NCI-H1092 treated with DMSO at 0.1 percent for 48 hours (cell line): ENCODE results near the gene RORC.
"Not testable (repeated sequence)": the region's sequence is repeated elsewhere in the genome, so short reads cannot be mapped to it uniquely, and the experiment has no call there.

Experiments
- DNase-seq: peaks from one replicate; lab custom pipeline; 2025; lab: John Stamatoyannopoulos, UW

RORC gene

DNA sequence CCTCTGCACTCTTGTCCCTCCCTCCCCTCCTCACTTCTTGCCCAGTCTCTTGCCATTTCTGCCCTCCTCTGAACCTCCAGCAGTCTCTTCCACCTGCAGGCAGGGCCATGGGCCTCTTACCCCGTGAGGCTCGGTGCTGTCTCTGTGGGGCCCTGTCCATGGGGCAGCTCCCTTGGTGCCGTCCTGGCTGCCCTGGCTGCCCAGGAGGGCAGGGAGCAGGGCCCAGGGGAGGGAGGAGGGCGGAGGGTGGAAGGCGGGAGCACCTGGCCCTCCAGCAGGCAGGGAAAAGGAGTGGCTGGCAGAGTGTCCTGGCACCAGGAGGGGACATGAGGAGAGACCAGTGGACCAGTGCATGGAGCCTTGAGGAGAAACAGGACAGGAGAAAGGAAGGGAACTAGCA lies at the start of gene RORC:
TSS of gene RORC (minus strand) at position 198 of the 400 bp plus-strand sequence. CDS start at position 160, 38 bp downstream.
- peak; percentile 41 for DNase-seq

DNA sequence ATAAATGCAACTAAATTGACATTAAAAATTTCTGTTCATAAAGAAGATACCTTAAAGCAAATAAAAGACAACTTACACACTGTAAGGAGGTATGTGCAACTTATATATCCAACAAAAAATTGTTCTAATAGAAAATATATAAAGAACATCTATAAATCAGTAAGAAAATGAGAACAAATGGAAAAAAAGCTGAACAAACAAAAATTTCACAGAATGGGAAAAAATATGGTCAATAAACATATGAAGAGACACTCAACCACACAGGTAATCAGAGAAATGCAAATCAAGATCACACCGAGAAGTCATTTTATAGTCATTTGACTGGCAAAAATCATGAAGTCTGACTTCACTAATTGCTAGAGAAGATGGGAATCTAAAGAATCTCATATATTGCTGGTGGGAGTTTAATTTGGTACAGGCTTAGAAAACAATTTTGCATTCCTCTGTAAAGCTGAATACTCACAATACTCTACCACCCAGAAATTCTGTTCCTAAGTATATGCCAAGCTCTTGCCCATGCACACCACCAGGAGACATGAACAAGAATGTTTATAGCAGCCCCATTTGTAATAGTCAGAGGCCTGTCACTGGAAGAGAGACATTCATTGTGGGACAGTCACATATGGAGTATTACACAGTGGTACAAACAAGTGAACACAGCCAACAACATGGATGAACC lies 44.0 kb upstream of the RORC start:
- DNase-seq = no peak

DNA sequence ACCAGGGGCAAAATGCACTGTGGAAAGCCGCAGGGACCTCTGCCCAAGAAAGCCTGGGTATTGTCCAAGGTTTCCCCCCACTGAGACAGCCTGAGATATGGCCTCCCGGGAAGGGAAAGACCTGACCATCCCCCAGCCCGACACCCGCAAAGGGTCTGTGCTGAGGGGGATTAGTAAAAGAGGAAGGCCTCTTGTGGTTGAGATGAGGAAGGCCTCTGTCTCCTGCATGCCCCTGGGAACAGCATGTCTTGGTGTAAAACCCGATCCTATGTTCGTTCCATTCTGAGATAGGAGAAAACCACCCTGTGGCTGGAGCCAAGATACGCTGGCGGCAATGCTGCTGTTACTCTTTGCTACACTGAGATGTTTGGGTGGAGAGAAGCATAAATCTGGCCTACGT lies 41.2 kb upstream of the RORC start:
- not testable (repeated sequence) for DNase-seq

DNA sequence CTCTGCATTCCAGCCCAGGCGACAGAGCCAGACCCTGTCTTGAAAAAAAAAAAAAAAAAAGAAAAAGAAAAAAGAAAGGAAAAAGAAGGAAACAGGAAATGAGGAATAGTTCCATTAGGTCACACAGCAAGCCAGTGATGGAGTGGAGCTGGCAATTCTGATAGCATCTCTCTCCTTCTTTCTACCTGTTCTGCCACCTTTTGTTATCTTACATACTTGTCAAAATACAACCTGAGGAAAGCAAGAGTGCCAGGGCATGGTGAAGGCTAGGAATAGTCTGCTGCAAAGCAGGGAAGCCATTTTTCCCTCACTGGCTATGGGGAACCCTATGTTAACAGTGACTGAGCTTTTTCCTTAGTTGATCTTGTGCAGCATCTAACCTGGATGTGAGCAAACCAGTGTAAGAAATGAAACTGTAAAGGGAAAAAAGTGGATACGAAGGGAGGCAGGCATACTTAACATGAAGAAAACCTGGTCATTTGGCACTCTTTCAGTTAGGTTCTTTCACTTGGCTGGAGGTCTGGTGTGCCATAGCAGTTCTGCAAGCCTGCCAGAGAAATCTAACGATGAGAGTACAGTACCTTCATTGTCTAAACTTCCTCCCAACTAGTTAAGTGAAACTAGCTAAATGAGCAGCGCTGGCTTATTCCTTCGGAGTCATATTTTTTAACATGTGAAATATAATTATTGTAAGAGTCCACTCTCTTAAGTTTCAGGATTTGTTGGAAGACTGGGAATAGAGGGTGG lies 39.9 kb upstream of the RORC start:
- no peak for DNase-seq

DNA sequence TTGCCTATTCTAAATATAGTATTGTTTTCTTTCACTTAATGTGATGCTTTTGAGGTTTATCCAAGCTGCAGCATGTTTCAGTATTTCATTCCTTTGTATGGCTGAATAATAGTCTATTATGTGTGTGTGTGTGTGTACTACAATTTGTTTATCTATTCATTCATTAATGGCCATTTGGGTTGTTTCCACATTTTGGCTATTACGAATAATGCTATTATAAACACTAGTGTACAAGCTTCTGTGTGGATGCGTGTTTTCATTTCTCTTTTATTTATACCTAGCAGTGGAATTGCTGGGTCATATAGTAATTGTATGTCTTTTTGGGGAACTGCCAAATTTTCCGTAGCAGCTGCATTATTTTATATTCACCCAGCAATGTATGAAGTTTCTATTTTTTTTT lies 36.9 kb upstream of the RORC start:
- no peak for DNase-seq

DNA sequence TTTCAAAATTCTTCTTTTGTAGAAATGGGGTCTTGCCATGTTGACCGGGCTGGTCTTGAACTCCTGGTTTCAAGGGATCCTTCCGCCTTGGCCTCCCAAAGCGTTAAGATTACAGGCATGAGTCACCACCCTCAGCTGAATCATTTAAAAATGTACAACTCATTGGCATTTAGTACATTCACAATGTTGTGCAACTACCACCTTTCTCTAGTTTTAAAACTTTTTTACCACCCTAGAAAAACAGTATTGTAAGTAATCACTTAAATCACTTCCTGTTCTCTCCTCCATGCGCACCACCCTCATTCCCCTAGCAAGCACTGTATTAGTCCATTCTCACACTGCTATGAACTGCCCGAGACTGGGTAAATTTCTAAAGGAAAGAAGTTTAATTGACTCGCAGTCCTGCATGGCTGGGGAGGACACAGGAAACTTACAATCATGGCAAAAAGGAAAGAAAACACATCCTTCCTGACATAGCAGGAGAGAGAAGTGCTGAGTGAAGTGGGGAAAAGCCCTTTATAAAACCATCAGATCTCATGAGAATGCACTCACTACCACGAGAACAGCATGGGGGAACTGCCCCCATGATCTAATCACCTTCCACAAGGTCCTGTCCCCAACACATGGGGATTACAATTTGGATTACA lies 36.3 kb upstream of the RORC start:
- no peak for DNase-seq

DNA sequence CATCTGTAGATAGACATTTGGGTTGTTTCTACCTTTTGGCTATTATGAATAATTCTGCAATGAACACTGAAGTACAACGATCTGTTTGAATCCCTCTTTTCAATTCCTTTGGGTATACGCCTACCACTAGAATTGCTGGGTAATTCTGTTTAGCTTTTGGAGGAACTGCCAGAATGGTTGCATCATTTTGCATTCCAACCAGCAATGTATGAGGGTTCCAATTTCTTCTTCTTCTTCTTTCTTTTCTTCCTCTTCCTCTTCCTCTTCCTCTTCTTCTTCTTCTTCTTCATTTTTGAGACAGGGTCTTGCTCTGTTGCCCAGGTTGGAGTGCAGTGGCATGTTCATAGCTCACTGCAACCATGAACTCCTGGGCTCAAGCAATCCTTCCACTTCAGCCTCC lies 35.7 kb upstream of the RORC start:
- DNase-seq = no peak

DNA sequence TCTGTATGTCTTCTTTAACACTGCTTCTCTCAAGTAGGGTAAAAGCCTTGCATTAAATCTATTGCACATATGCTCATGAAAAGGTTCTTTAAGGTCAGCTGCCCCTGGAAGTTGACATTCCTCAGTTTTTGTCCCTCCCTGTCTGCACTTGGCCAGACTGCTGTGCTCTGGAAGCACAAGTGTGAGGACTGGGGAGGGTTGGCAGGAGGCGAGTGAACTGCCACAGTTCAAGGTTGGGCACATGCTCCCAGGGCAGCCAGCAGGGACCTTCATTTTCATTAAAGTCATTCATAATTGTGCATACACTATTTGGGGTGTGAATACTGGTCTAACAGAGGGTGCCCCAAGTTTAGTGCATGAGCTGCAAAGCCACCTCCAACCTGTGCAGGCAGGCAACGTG lies 32.8 kb upstream of the RORC start:
- DNase-seq = no peak

DNA sequence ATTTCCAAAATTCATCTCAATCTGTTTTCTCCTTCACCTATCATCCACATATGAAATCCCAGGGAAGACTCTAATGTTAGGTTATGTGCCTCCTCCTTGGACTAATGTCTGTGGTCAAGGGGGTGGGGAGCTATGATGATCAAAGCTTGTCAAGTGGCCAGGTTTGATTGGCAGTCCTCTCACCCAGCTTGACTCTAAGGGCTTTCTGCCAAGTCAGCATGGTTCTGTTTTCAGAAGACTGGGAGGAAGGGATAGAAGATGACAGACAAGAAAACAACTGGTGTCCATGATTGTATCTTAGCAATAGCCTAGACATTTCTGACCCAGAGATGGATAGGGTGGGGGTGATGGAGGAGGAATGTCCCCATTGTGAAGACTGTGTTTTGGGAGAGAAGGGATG lies 31.0 kb upstream of the RORC start:
- DNase-seq = no peak

DNA sequence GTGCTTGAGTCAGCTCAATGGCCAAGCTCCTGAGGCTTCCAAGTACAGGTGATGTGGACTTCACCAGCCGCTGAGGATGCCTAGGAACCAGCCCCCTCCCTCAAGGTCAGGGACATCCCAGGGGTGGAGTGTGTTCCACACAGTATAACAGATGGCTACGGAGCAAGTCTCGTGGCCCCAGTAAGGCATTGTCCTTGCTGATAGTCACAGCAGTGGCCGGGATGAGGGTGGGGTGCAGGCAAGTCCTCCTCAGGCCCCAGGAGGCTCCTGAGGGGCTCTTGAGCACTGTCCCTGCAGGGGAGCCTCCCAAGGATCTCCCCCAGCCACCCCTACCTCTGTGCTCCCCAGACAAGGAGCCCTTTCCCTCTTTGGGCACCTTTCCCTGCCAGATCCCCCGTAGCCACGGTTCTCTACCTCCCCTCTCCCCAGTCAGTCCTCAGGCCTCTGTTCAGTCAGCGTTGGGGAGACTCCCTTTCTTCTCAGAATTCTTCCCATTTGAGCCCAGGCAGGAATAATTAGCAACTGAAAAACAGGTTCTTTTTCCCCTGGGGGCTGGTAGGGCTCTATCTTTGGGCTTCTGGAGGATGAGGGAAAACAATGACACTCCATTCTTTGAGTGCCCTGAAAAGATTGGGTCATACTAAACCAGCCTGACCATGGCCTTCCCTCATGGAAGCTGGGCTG lies 29.0 kb upstream of the RORC start:
- DNase-seq = no peak

DNA sequence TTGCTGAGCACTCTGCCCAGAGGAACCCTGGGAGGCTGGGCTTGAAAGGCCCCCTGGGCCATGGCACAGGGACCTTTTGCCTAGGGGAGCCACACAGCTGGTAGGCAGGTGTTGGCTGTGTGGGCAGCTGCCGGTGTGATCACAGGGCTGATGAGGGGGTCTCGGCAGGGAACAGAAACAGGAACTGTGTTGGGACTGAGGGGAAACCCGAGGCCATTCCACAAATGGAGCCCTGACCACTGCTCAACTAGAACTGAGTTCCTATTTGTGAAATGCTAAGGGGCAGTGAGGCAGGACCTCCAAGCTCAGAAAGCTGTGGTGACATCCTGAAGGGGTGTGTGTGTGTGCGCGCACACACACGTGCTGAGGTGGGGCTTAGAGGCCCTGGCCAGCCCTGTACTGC lies 28.3 kb upstream of the RORC start:
- DNase-seq = no peak

DNA sequence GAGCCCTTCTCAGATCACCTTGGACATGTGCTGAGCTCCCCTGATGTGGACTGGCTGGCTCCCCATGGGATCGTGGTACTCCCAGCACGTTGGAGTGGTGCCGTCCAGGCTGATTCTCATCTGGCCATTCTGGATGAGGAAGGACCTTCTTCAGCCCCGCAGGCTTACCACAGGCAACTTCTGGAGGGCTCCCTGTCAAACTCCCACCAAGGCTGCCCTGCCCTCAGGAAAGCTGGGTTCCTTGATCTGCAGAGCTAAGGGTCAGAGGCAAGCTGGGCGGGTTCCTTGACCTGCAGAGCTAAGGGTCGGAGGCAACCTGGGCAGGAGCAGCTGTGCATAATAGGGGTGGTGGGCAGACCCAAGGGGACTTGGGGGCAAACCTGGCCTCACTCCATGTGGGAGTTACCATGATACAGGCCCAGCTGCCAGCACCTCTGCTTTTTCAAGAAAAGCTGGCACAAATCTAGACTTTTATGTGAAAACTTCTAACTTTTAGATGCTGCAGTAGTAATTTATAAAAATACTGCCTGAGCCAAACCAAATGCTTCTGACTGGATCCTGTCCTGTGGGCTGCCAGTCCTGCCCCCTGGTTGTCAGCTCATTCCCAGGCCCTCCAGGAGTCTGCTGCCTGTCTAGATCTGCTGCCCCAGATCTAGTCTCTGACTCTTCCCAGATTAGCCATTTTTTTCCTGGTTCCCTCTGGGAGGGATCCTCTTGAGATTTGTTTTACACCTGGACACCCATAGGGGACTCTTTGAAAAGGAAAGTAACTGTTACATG lies 27.5 kb upstream of the RORC start:
- no peak for DNase-seq

DNA sequence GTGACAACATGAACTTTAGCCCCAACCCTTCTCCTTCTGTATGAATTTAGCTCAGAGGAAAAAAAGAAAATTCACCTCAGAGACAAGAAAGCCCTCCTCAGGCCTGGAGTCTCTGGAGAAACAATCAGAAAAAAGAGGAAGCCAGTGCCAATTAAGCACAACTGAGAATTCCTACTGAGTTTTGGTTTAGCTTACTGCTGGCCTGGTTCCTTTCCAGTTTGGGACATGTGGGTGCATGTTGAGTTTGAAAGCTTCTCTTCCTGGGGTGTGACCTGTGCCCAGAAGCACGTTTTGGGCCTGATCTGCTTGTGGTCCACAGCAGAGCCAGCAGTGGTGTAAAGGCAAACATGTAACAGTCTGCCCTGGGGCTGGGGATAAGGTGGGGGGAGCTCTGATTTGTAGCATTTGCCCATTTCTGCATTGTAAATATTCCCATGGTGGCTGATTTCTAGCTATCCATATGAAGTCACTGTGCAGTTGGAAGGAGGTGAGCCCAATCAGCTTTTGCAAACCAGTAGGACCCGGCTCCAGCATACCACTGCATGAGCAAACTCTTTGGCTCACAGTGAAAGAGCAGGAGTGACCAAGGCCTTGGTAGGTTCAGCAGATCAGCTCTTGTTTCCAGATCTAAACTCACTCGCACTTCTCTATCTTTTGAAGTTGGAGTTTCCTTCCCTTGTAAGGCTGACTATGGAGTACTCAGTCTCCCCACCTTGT lies 26.6 kb upstream of the RORC start:
- no peak for DNase-seq

DNA sequence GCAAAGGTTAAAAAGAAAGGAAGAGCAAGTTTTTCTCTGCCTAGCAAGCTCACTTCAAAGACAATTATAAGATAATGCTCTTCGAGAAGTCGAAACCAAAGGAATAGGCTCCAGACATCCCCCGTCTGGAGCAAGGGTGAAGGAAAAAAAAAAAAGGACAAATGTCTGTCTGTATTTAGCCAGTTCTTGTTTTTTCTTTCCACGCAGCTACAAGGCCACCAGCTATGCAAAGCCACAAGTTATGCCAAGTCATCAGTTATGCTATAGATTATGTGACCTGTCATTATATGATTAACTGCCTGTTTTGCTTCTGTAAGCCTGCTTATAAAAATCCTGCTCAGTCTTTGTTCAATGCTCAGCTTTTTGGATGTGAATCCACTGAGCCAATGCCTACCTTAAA lies 24.3 kb upstream of the RORC start:
- no peak for DNase-seq

DNA sequence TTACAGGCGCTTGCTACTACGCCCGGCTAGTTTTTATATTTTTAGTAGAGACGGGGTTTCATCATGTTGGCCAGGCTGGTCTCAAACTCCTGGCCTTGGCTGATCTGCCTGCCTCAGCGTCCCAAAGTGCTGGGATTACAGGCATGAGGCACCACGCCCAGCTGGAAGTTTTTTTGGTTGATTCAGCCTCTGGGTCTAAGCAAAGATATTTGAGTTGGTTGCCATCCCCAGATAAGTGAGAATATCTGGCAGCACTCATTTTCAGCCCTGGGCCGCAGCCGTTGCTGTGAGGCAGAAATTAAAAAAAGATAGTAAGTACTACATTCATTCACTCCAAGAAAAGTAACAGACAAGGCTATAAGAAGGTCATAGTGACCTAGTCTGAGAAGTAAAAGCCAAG lies 23.9 kb upstream of the RORC start:
- not testable (repeated sequence) for DNase-seq

DNA sequence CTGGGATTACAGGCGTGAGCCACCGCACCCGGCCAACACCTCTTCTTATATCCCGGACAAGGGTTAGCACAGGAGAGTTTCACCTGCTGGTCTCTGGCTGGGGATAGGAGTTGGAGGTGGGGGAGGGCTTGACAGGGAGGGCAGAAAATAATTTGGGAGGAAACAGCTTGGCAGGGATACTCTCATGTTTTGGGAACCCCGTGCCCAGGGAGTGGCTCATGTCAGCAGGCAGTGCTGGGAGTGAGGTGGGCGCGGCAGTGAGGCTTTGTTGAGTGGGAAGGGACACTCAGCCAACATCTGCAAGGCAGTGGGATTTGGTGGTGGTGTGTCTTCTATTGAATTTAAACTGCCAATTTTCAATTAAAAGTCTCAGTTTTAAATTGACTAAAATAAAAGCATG lies 23.1 kb upstream of the RORC start:
- no peak for DNase-seq

DNA sequence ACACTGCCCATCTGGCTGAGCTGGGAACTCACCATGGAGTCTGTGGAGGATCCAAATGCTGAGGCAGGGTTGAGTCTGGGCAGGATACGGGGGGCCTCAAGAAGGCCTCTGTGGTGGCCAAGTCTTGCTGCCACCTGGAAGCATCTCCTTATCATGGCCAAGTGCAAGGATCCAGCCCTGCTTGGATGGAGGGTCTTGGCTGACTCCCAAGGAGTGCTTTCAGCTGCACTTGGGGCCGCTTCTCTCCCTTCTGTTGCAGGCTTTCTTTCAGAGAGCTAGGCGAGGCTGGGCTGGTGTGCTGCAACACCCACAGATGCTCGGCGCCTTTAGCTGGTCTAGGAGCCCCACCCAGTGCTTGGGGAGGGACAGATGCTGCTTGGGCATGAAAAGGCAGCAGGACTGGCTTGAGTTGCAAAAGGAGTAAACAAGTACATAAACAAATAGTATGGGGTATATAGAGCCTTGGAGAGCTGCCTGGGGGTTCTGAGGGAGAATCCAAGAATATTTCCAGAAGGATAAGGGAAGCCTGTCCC lies 21.9 kb upstream of the RORC start, which contains the start of gene THEM5:
TSS of gene THEM5 (minus strand) at position 302 of the 533 bp plus-strand sequence. CDS start at position 155, 147 bp downstream.
- no peak for DNase-seq

DNA sequence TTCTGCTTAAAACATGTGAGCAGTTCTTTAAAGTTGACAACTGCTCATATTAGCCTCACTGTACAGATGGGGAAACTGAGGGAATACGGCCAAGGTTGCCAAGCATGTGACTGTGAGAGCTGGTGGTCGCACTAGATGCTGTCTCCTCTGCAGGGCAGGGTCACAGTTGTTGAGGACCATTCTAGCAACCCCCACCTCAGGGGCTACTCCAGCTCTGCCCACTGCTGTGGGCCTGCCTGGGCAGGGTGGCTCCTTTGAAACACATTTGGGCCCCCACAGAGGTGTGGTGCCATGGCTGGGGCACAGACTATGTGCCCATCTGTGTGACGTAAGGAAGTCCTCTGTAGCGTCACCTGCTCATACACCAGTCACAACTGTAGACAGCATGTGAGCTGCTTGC lies 21.1 kb upstream of the RORC start:
- no peak for DNase-seq

DNA sequence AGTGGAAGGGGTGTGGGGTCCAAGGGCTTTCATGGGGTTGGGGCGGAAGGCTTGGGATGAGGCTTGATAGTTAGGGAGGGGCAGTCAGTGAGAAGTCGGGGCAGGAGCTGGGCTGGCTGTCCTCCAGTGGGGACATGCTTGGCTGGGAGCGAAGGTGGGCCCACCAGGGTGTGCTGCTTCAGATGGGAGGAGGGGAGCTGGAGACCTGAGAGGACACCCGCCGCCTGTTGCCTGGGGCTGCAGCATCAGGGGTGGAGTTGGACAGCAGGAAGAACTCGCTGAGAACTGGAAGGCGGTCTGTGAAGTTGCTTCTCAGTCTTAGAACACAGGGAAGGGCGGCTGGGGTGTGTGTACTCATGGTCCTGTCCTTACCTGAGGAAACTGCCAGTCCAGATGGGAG lies 20.3 kb upstream of the RORC start:
- DNase-seq = no peak

DNA sequence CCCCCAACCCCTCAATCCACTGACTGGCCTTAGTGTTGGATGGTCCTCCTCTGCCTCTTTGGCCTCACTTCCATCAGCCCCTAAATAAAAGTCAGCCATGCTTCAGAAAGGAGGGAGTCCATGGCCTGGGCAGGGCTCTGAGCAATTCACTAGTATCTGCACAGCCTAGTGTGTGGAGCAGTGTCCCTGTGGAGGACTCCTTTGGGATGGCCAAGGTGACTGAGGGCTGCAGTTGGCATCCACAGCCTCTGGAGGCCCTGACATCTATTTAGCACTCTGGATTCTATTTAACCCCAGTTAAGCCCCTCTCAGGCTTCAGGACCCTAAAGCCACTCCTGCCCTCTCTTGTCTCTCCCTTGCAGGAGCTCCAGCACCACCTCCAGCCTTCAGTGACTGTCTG lies 18.3 kb upstream of the RORC start:
- no peak for DNase-seq

DNA sequence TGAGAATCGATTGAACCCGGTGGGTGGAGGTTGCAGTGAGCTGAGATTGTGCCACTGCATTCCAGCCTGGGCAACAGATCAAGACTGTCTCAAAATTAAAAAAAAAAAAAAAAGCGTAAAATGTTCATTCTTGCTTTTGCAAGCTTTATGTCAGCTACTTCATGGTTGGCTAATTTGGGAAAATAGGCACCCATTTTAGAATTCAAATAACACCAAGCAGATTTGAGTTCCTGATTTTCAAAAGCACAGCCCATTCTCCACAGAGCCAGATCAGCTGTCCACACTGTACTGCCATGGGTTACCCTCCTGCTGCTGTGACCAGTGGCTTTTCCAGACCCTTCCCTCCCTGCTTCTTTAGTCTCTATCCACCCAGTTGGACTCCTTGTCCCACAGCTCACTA lies 17.5 kb upstream of the RORC start:
- DNase-seq = no peak
